T-cell (primary cell): ENCODE data around the gene TLL2. TPM values are rescaled to one million over a fixed set of nuclear protein-coding genes. Genes with fewer than 3 reads are reported as not detected.

Source experiments
- ATAC-seq, 4 experiments: fragments of 200-7000 bp in 3 of 4; fragments of 150-1000 bp in 1 of 4; cut with Tn5 transposase; replicated peaks in 1 of 4; 1 replicate in 3 of 4; 2 replicates in 1 of 4; pipeline ENCODE4 v1.10.0; 2021; ENCODE audit warnings: moderate library complexity in 3 of 4, mild to moderate bottlenecking in 2 of 4, moderate number of reproducible peaks in 1 of 4
- CTCF ChIA-PET, 2 donors: fragments of 300-600 bp; sonication (Branson Sonifier 250); formaldehyde crosslinking; loops; one replicate each; lab custom pipeline; 2022; ENCODE audit warnings: antibody characterized with exemption in 2 of 2; lab: Charles Lee
- POLR2A ChIA-PET, 2 donors: fragments of 300-600 bp; sonication (Branson Sonifier 250); formaldehyde crosslinking; loops; one replicate each; lab custom pipeline; 2022; ENCODE audit warnings: antibody characterized with exemption in 2 of 2; lab: Charles Lee
- DNase-seq, 35 experiments: peaks; one replicate each; pipeline versions ENCODE4 v3.0.0 to v3.0.0-alpha.2; 2013 to 2023
- H3K27ac ChIP-seq: one replicate; pipeline ENCODE4 v1.5.1; 2013; ENCODE audit warnings: low read length
- H3K27me3 ChIP-seq, 2 experiments: replicated peaks in 1 of 2; 1 replicate in 1 of 2; 2 replicates in 1 of 2; pipeline versions ENCODE4 v1.6.1 to v1.7.0; 2013; ENCODE audit warnings: low read length in 1 of 2, mixed read lengths in 1 of 2; ENCODE audit not compliant: control insufficient read depth in 2 of 2, insufficient read depth in 2 of 2; ENCODE audit errors: extremely low read depth in 1 of 2
- H3K36me3 ChIP-seq, 2 donors: 1 replicate in 1 of 2; 2 replicates in 1 of 2; pipeline versions ENCODE4 v1.6.1 to v1.7.0; 2013; ENCODE audit warnings: low read length in 1 of 2; ENCODE audit not compliant: control insufficient read depth in 2 of 2, insufficient read depth in 1 of 2; ENCODE audit errors: extremely low read depth in 1 of 2
- H3K4me1 ChIP-seq, 2 experiments: 1 replicate in 1 of 2; 2 replicates in 1 of 2; pipeline versions ENCODE4 v1.6.1 to v1.7.0; 2013; ENCODE audit warnings: low read length in 2 of 2, mixed read lengths in 1 of 2; ENCODE audit not compliant: insufficient read depth in 2 of 2, control insufficient read depth in 1 of 2; ENCODE audit errors: extremely low read depth in 1 of 2
- H3K4me3 ChIP-seq, 2 donors: 1 replicate in 1 of 2; 2 replicates in 1 of 2; pipeline versions ENCODE4 v1.5.1 to v1.7.0; 2013; ENCODE audit warnings: mild to moderate bottlenecking in 2 of 2, low read length in 1 of 2, moderate library complexity in 1 of 2; ENCODE audit not compliant: control insufficient read depth in 1 of 2; ENCODE audit errors: extremely low read depth in 1 of 2
- H3K9me3 ChIP-seq: 2 replicates; pipeline ENCODE4 v1.7.0; 2013
- H3K27ac Mint-ChIP-seq, 2 donors: one replicate each; pipeline ENCODE4 v1.8.0; 2020 to 2021; ENCODE audit warnings: mild to moderate bottlenecking in 2 of 2, mixed read lengths in 2 of 2
- H3K27me3 Mint-ChIP-seq, 2 donors: one replicate each; pipeline ENCODE4 v1.8.0; 2021 to 2022; ENCODE audit warnings: mixed read lengths in 2 of 2
- H3K36me3 Mint-ChIP-seq: one replicate; pipeline ENCODE4 v1.8.0; 2021; ENCODE audit warnings: mixed read lengths
- H3K4me1 Mint-ChIP-seq, 3 donors: one replicate each; pipeline ENCODE4 v1.8.0; 2020 to 2022; ENCODE audit warnings: mixed read lengths in 3 of 3, mild to moderate bottlenecking in 1 of 3
- H3K4me3 Mint-ChIP-seq, 3 donors: one replicate each; pipeline ENCODE4 v1.8.0; 2020 to 2022; ENCODE audit warnings: mild to moderate bottlenecking in 3 of 3, mixed read lengths in 3 of 3, moderate library complexity in 3 of 3
- H3K9me3 Mint-ChIP-seq, 3 donors: one replicate each; pipeline ENCODE4 v1.8.0; 2020 to 2022; ENCODE audit warnings: mixed read lengths in 3 of 3
- WGBS: methylation state at CpG from one replicate; pipeline ENCODE4 v1.1.5; 2013; ENCODE audit warnings: missing lambda C conversion rate; ENCODE audit not compliant: insufficient coverage; 5-methylcytosine and 5-hydroxymethylcytosine counted together
- total RNA-seq, 35 experiments: library from RNA in 6 of 35; stranded (reverse) in 6 of 35; fragments of 120-200 nt in 1 of 35; gene quantifications; one replicate each; pipeline versions ENCODE4 v1.2.1 to v1.2.4 and lab custom pipeline; 2013 to 2026

Gene TLL2
- total RNA-seq, 5 donors from 2014 or later (not counting 1 experiment from before 2014, with no cell fraction given) = 0.15 to 0.32 (median 0.23) TPM; not detected in 2

- 84% methylated on average over 6 of the region's 6 CpGs for WGBS
- no peak for ATAC-seq
- Mint-ChIP-seq H3K4me3 (no peak overlapping the region), H3K27ac (no peak overlapping the region), H3K4me1 (no peaks in the 10 kb centered on the region), H3K9me3 (no peaks in the 10 kb centered on the region), H3K36me3 (no peaks in the 10 kb centered on the region), H3K27me3 (peaks cover 7 to 11% of the 10 kb centered on the region in 2 donors)
- CTCF ChIA-PET = no interaction called here
- Histone ChIP-seq H3K36me3 (no peaks in the 10 kb centered on the region), H3K27ac (no peak overlapping the region), H3K9me3 (no peaks in the 10 kb centered on the region), H3K4me3 (no peak overlapping the region), H3K4me1 (no peaks in the 10 kb centered on the region), H3K27me3 (peaks cover 0 to 15% of the 10 kb centered on the region in 2 experiments)
- DNase-seq = no peak
- POLR2A ChIA-PET = no interaction called here
Observed at GRCh38 chr10:96360331-96360730, 153.4 kb downstream of the TLL2 start.

- ChIA-PET CTCF (no interaction called here), POLR2A (no interaction called here)
- no peaks in the 10 kb centered on the region for H3K36me3 Mint-ChIP-seq
- H3K27me3 ChIP-seq = peaks cover 0 to 15% of the 10 kb centered on the region in 2 experiments
- no peaks in the 10 kb centered on the region for H3K4me1 Mint-ChIP-seq
- H3K27ac Mint-ChIP-seq = no peak overlapping the region
- H3K4me3 ChIP-seq = no peak overlapping the region
- ATAC-seq (no peak), DNase-seq (no peak)
- WGBS = 89% methylated on average over 5 of the region's 6 CpGs
- no peak overlapping the region for H3K4me3 Mint-ChIP-seq
- no peak overlapping the region for H3K27ac ChIP-seq
- peaks cover 10 to 14% of the 10 kb centered on the region in 2 donors for H3K27me3 Mint-ChIP-seq
- no peaks in the 10 kb centered on the region for H3K4me1 ChIP-seq
- H3K36me3 ChIP-seq = no peaks in the 10 kb centered on the region
- H3K9me3 ChIP-seq = no peaks in the 10 kb centered on the region
- H3K9me3 Mint-ChIP-seq = no peaks in the 10 kb centered on the region
Observed at GRCh38 chr10:96359616-96360015, 154.1 kb downstream of the TLL2 start.

- ChIA-PET POLR2A (no interaction called here), CTCF (interaction anchor here in 1 of 2 donors (0.9 kb wide), 1 partner anchor 16 kb away, joined by 5 read pairs; no protein-coding TSS in a partner anchor)
- no peak within 1 kb of the TSS for H3K4me3 ChIP-seq
- H3K4me1 Mint-ChIP-seq = no peaks in the 10 kb centered on the region
- H3K4me1 ChIP-seq = no peaks in the 10 kb centered on the region
- no peaks in the 10 kb centered on the region for H3K9me3 Mint-ChIP-seq
- no peaks in the 10 kb centered on the region for H3K36me3 Mint-ChIP-seq
- H3K27ac ChIP-seq = no peak within 1 kb of the TSS
- H3K9me3 ChIP-seq = no peaks in the 10 kb centered on the region
- H3K4me3 Mint-ChIP-seq = no peak within 1 kb of the TSS
- DNase-seq (no peak), ATAC-seq (no peak)
- peaks cover 0 to 15% of the 10 kb centered on the region in 2 experiments for H3K27me3 ChIP-seq
- no peaks in the 10 kb centered on the region for H3K36me3 ChIP-seq
- H3K27me3 Mint-ChIP-seq = peaks cover 10 to 14% of the 10 kb centered on the region in 2 donors
- no peak within 1 kb of the TSS for H3K27ac Mint-ChIP-seq
- 83% methylated on average over 6 of the region's 7 CpGs for WGBS
Observed at GRCh38 chr10:96358851-96359540, 154.7 kb downstream of the TLL2 start, which contains the start of gene OPALIN. Gene OPALIN (minus strand): TSS chr10:96359002. CDS start chr10:96358896, 106 bp downstream.

GRCh38 chr10:96357038-96357620 is 156.6 kb downstream of the TLL2 start:
- H3K27me3 Mint-ChIP-seq = peaks cover 10 to 20% of the 10 kb centered on the region in 2 donors
- no peak for ATAC-seq
- Histone ChIP-seq H3K9me3 (no peaks in the 10 kb centered on the region), H3K27me3 (peaks cover 0 to 25% of the 10 kb centered on the region in 2 experiments), H3K27ac (no peak overlapping the region), H3K4me1 (no peaks in the 10 kb centered on the region), H3K36me3 (no peaks in the 10 kb centered on the region), H3K4me3 (no peak overlapping the region)
- ChIA-PET CTCF (interaction anchor here in 1 of 2 donors (1.4 kb wide), 1 partner anchor 15 kb away, joined by 4 read pairs; no protein-coding TSS in a partner anchor), POLR2A (no interaction called here)
- 75% methylated on average over 6 of the region's 8 CpGs for WGBS
- no peaks in the 10 kb centered on the region for H3K4me1 Mint-ChIP-seq
- no peak for DNase-seq
- H3K27ac Mint-ChIP-seq = no peak overlapping the region
- no peaks in the 10 kb centered on the region for H3K9me3 Mint-ChIP-seq
- H3K4me3 Mint-ChIP-seq = no peak overlapping the region
- no peaks in the 10 kb centered on the region for H3K36me3 Mint-ChIP-seq

- Mint-ChIP-seq H3K4me3 (no peak overlapping the region), H3K27me3 (peaks cover 17 to 20% of the 10 kb centered on the region in 2 donors), H3K27ac (no peak overlapping the region), H3K36me3 (no peaks in the 10 kb centered on the region), H3K4me1 (no peaks in the 10 kb centered on the region), H3K9me3 (no peaks in the 10 kb centered on the region)
- no peak for ATAC-seq
- Histone ChIP-seq H3K4me1 (no peaks in the 10 kb centered on the region), H3K9me3 (no peaks in the 10 kb centered on the region), H3K4me3 (no peak overlapping the region), H3K27ac (no peak overlapping the region), H3K27me3 (peaks cover 0 to 11% of the 10 kb centered on the region in 2 experiments), H3K36me3 (no peaks in the 10 kb centered on the region)
- DNase-seq = no peak
- CTCF ChIA-PET = interaction anchor here in 1 of 2 donors (0.5 kb wide), 1 partner anchor 123 kb away, joined by 4 read pairs; no protein-coding TSS in a partner anchor
- 75% methylated on average over 4 of the region's 4 CpGs for WGBS
- POLR2A ChIA-PET = interaction anchor here in 1 of 2 donors (0.6 kb wide), 1 partner anchor 12 kb away, joined by 3 read pairs; no protein-coding TSS in a partner anchor
Observed at GRCh38 chr10:96352582-96352981, 161.1 kb downstream of the TLL2 start.

GRCh38 chr10:96352027-96352426 is 161.7 kb downstream of the TLL2 start:
- Mint-ChIP-seq H3K36me3 (no peaks in the 10 kb centered on the region), H3K4me3 (no peak overlapping the region), H3K4me1 (no peaks in the 10 kb centered on the region), H3K9me3 (no peaks in the 10 kb centered on the region), H3K27me3 (peaks cover 18 to 22% of the 10 kb centered on the region in 2 donors), H3K27ac (no peak overlapping the region)
- no peak for ATAC-seq
- Histone ChIP-seq H3K4me1 (no peaks in the 10 kb centered on the region), H3K9me3 (no peaks in the 10 kb centered on the region), H3K27me3 (peaks cover 0 to 17% of the 10 kb centered on the region in 2 experiments), H3K36me3 (no peaks in the 10 kb centered on the region), H3K4me3 (no peak overlapping the region), H3K27ac (no peak overlapping the region)
- POLR2A ChIA-PET = no interaction called here
- no peak for DNase-seq
- CTCF ChIA-PET = interaction anchor here in 1 of 2 donors (1.1 kb wide), 1 partner anchor 19 kb away, joined by 5 read pairs; no protein-coding TSS in a partner anchor
